ENCODE results near the gene AUTS2.

AUTS2 gene

DNA sequence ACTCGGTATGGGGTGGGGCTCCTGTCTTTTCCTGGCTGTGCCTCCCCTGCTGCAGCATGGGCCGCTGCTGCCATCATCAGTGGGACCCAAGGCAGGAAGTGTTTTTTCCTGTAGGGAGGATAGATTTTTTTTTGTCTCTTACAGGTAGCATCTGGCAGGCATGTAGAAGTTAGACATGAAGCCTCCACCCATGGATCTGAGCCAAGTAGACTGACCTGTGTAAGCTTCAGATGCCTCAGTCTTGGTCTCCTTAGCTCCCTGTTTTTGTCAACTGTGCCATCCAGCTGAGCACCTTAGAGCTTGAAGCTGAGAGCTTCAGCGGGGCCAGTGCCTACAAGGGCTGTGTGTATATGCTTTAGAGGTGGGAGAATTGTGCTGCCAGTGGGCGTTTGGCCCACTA is 93.5 kb downstream of the AUTS2 start:
- no peak for DNase-seq

DNA sequence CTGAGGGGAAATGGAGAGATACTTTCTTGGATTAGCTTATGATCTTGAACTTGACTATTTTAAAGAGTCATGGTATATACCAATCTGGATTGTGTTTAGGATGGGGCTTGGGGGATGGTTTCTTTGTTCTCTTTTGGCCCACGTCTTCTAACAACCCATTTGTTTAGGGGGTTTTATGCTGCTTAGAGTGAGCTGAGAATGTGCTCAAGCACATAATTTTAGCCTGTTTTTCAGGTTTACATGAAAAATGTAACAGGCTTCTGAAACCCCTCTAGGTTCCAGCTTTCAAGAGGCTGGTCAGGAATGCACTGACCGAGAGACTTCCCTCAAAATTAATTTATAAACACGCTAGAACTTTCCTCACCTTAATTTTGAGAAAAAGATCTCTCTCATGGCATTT is 94.3 kb downstream of the AUTS2 start:
- no peak for DNase-seq

DNA sequence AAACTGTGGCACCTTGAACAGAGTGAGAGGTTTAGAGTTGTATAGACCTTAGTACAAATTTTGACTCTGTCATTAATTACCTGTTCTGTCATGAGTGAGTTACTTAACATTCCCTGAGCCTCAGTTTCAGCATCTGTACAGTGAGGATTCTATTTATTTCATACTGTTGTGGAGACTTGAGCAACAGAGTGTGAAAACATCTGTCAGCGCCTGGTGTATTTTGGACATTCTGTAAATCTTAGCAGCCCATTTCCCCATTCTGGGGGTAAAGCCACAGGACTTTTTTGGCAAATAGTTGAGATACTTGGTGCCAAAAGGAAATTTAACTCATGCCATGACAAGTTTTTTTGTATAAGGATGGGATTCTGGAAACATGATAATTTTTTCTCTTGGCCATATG is 94.8 kb downstream of the AUTS2 start:
- DNase-seq: no peak

DNA sequence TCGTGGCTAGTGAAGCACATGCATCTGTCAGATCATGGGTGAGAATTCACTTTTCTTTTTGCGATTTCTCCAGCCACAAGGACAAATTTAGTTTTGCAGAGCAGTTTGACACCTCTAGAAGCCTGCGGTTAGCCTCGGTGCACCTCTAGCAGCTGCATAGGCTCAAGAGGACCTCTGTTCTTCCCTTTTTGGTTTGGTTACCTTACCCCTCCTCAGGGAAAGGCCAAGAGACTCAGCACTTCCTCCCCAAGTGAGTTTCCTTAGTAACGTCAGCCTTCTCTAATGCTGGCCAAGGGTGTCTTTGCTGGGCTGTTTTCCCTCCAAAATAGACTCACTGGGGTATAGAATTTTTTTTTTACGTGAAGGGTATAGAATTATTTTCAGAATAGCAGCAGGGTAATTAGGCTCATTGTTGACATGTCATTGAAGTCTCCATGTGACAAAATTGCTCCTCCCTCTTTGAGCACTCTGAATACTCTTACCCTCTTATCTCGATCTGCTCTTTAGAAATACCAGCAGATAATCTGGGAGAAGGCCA is 97.8 kb downstream of the AUTS2 start:
- no peak for DNase-seq

DNA sequence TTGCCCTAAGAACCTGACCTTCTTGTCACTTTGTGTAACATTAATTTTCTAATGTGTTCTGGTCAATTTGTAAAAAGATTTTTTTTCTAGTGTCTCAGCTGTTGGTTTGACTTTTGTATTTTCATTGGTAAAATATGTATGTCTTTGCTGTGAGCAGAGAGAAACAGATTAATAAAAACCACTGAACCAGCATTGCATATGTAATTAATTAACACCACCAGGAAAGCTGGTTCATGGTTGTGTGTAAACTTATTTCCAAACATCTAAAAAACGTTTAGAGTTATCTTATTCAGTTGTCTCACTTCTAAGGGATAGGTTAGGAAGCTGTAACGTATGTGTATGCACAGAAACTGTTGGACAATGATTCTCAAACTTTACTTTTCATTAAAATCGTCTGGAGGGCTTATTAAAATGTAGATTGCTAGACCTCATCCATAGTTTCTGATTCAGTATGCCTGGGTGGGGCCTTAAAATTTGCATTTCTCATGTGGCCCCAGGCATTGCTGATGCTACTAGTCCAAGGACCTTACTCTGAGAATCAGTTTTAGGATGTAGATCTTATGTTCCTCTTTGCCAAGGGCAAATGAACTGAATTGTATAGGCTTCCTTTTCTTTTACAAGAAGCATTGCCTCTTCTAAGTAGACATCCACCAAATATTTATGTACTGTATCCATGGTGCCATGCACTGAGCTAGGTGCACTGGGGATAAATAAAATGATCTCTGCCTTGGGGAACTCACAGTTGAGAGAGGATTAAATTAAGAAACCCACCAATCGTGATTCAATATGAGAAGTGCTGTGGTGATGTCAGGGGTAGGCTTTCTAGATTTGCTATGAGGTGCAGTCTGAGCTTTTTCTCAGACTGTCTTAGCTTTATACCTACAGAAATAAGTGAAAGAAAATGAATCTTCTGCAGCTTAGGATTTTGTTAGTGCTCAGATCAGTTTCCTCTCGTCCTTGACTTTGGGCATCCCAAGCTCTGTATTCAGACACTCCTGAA is 98.7 kb downstream of the AUTS2 start:
- no peak for DNase-seq

DNA sequence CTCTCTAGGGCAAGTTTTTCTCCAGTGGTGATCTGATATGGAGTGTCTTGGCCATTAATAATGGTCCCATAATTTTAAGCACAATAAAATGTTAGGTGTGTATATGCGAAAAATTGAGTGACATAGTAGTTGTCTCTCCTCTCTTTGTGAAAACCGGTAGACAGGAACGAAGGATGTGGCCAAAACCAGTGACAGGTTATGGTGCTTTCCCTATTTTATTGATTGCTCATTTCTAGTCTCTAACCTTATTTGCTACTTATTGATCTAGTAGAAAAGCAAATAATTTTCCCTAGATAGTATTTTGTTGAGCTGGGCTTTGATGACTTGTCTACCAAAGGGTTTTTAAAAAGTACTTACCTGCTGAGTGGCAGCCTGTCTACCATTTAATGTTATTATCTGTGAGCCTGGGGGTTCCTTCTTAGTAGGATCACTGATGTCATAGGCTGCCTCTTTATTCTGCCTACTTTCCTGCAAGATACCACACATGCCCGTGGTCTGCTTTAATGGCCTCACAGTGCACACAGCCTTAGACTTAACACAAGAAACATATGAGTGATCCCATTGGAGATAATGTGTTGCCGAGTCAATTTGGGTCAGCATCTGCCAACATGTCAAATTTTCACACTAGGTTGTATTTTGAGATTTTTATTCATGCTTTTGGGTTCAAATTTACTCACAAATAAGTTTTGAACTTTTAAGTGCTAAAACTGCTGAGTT is 100.0 kb downstream of the AUTS2 start:
- no peak for DNase-seq

DNA sequence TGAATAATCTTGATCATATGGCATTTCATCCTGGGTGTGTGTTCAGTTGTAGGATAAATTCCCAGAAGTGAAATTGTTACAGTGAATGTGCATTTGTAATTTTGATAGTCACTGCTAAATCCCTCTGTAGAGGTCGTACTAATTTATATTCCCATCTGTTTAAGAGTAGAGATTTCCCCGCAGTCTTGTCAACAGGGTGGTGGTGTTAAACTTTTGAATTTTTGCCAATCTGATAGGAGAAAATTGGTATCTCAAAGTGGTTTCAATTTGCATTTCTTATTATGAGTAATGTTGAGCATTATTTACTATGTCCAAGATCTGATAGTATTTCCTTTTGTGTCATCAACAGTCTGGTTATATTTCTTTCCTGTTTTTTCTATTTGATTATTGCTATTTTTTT is 101.7 kb downstream of the AUTS2 start:
- DNase-seq: no peak

DNA sequence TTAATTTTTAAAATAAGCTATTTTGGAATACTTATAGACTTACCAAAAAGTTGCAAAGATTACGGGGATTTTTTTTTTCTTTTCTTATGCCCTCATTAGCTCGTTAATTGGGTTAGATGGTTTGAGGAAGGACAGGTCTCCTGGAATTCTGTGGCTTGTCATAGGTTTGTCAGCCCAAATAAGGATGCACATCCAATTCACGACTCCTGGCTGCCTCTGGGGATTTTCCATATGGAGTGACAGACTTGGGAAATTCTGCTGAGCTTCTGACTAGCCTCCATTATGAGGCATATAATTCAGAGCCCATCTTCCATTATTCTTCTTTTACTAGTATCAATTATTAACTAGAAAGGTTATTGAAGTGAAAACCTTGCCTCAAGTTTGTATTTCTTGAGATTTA is 102.1 kb downstream of the AUTS2 start:
- DNase-seq: no peak

DNA sequence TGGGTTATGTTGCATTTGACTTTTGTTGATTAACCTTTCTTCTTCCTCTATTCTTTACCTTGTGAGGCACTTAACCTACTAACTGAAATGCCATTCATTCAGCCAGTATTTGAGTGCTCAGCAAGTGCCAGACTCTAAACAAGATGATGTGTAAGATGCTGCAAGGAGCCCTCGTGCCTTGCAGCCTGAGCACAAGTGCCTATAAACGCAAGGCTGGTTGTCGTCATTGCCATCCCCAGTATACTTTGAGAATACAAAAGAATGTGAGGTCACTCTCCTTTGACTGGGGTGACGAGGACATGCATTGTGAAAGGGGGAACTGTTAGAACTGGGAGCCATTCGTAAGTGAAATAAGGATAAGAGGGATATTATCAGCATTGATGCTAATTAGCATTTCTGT is 103.0 kb downstream of the AUTS2 start:
- DNase-seq: no peak

DNA sequence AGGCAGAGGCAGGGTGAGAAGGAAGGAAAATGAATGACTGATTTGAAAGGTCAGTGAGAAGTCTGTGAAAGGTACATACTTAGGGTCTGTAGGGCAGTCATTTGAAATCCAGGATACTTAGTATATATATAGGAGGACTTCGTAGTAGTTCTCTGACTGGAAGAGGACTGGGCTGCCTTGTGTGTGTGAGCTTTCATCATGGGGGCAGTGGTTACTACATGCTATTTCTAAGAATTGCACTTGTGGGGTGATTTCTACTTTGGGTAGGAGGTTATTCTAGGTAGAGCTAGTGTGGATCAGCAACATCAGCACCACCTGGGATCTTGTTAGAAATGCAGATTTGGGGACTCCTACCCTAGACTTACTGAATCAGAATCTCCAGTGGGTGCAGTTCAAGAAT is 104.1 kb downstream of the AUTS2 start:
- DNase-seq: no peak

DNA sequence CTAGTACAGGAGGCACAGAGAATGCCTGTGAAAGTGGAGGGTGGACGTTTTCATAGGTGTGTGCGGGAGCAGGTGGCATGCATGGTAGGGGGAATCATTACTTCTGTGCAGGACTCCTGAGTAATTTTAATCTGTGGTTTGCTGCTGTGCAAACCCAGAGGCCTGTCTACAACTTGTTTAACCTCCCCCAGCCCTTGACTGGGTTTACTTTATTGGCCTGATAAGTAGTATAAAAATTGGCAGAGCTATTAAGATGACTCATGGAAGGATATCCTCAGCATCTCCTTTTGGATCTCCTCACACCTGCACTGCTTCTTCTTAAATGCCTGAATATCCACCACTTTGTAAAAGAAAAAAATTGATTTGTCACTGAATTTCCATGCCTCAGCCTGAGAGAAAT is 104.8 kb downstream of the AUTS2 start:
- DNase-seq: no peak

DNA sequence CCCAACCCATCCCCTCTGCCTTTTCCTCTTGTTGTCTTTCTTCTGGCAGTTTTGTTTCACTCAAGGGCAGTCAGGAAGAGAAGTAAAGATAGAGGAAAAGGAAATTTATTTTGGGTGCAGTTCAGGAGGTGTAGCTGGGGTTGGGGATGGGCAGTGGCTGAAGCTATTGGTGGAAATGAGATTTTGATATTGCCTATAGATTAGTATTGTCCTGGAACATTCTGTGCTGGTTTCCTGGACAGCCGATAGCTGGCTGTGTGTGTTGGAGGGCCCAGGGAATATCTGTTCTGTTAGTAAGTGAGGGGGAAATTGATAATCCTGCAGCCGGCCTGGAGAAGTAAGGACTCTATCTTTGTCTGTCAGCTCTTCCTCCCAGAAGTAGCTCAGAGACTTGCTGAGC is 107.8 kb downstream of the AUTS2 start:
- DNase-seq: no peak

DNA sequence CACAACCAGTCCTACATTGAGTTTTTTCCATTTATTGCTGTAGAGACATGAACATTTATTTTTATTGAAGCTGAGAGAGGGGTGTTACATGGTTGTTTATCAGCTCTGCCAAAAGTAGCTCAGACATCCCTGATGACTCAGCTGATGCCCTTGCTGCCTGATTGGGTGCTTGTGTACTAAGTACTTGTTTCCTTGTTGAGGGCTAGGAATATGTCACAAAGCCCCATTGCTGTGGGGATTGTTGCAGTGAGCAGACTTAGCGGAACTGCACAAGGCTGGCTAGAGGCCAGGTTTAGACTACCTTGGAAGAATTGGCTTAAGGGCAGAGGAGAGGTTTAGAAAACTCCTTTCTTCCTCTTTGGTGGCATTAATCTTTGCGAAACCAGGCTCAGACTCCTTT is 110.6 kb downstream of the AUTS2 start:
- DNase-seq: no peak

DNA sequence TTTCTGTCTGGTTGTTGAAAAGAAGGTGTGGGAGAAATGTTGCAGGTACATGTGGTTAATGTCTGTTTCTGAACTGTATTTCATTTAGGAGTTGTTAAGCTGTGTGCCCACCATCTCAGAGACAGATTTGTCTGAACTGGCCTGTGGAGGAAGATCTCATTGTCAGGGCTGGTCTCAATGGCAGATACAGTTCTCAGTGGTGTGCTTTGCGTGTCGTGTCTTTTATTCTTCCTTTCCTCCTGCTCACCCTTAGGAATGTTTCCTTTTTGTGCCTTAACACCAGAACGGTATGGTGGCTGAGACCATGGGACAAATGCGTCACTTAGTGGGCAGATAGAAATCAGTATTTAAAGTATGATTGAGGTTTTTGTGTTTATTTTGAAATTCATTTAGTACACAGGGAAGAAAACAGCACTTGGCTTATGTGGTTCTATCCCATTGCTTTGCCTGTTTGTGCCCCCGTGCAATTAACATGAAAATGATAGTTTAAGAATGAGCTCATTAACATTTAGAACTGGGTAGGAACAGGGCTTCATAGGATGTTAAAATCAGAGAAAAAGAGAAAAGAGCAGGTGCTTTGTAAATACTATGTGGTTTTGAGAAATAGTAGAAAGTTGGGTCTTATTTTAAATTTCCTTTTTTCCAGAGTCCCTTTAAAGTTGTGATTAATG is 112.6 kb downstream of the AUTS2 start:
- DNase-seq: no peak

DNA sequence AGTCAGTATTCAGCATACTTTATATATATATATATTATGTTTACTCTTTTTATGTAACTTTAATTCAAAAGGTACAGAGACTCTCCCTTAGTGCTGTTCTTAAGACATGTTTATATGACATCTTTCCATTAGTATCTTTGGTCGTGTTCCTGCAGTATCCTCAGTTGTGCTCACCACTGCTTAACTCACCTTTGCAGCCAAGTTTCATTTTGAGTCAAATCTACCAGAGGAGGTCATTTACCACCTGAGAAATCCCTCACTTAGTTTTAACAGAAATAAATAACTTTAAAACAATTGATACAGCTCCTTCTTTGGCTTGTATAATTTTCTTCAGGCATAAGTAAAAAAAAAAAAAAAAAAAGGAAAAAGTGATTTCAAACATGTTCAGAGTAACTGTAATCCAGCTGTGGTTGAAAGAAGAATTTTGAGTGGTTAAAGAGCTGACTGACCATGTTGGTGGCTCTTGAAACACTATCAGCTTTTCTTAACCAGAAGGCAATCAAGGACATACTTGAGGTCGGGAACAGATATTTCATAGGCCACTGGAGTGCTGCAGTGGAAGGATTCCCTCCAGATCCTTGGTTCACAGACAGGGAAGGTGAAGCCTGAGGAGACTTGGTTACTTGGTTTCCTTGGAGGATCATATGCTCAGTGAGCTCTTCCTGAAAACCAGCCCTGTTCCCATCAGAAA is 116.8 kb downstream of the AUTS2 start:
- DNase-seq: no peak

DNA sequence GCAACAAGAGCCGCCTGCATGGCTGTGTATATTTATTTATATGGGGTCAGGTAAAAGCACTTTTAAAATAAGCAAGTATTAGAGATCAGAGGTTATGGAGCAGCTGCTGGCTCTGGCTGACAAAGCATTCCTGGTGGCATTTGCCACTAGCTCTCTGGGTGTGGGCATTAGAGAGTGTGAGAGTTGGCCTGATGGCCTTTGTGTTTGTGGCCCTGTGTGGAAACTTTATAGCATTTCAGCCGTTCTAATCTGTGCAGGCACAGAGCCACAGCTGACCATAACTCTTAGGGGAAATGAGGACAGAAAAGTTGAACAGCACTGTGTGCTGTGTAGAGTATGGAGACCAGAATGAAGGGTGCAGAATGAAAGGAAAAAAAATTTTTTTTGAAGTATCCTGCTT is 118.9 kb downstream of the AUTS2 start:
- no peak for DNase-seq

DNA sequence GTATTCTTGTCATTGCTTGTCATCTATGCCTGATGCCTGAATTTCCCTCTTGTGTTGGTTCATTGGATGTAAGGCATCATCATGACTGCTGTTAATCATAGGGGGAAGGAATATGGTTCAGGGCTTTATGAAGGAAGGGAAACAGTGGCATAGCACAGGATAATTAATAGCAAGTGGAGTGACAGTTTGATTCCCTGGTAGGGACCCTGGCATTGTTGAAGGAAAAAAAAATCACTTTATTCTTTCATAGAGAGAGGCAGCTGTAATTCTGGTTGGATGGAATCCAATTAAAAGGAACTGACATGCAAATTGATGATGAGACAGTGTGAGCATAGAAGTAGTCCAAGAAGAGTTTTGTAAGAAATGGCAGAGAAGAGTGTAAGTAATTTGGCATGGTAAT is 121.4 kb downstream of the AUTS2 start:
- no peak for DNase-seq

DNA sequence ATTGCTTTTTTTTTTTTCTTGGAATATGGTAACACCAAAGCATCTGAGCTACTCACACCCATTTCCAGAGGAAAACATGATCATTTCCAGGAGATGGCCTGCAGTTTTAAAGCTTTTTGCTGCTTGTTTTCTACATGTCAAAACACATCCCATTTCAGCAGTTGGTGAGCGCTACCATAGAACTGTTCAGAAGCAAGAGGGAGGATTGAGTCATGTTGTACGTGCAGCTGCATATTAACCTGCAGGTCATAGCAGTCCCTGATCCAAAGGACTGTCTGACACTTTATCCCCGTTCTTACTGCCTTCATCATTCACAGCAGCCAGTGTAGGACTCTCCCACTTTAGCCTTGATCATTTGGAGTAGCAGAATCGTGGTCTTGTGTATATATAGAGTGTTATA is 124.6 kb downstream of the AUTS2 start:
- DNase-seq: no peak

DNA sequence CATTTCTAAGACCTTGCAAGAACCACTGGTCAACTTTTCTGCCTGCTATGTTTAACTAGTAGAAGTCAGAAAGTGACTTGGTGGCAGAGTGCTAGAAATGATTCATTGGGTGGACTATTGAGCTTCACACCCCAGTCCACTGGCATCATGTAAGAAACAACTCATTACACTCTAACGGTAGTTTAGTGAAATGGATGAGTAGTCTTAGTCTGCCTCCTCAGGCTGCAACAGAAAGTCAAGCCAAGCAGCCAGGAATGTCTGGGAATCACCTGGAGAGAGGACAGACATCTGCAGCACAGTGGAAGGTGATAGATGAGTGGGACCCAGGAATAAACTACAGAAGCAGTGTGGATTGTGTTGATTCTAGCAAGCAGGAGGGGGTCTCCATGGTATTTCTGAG is 125.4 kb downstream of the AUTS2 start:
- DNase-seq: no peak

DNA sequence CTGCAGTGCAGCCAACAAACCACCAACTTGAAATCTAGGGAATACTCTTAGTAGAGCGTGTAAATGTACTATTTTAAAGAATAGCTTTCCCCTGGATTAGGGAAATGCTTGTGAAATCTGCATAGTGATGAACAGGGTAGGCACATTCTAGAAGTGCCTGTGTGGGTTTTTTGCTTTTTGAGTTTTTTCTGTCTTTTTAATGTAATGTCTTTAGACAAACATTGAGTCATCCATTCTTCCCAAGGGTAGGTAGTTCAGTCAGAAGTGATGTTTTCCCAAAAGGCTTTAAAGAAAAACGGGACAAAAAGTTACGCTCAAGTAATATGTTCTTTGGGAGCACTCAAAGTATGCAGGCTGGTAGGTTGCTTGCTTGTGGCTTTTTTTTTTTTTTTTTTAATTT is 130.0 kb downstream of the AUTS2 start:
- no peak for DNase-seq

DNA sequence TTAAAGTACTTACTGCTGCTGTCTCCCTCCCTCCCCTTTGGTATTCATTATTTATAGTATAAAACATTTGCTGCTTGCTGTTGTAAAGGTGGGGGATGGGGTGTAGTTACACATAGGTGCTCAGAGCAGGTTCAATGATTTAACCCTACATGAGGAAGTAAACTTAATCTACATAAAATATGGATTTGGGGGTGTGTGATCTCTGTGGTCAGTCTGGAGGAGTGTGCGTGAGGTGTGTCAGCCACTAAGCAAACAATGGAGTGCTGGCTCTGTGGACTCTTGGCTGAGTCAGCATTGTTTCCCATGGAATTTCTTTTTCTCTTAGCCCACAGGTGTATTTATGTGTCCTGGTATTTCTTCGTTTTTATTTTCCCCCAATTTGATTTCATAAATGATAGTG is 133.9 kb downstream of the AUTS2 start:
- DNase-seq: no peak

DNA sequence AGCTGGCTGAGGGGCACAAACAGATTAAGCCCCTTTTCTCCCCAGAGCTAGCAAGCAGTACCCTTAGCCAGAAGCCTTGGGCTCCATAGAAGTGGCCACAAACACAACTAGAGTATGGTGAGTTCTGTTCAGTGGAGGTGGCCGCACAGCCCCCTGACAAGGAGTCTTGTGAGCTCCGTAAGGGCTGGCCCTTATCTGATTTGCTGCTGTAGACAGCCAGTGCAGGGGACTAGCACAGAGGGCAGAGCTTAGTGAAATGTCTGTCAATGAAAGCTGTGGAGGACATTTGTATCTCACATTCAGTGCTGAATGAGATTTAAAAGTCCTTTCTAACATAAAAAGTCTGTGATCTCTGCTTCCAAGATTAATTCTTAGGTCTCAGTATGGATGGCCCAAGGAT is 137.3 kb downstream of the AUTS2 start:
- DNase-seq: no peak

Data from suppressor macrophage treated with lipopolysaccharide for 4 hours (primary cell).